Measurements from ENCODE around the gene TMC3. TPM values are rescaled to one million over a fixed set of nuclear protein-coding genes. Genes with fewer than 3 reads are reported as not detected.
A peak's percentile ranks its signal among the peaks of the same experiment; 100 is the strongest.

Gene TMC3
- total and polyA plus RNA-seq, 2 of the 13 experiments (the other 11 are each of a cell fraction or from before 2014, with no cell fraction given) = not detected

DNA sequence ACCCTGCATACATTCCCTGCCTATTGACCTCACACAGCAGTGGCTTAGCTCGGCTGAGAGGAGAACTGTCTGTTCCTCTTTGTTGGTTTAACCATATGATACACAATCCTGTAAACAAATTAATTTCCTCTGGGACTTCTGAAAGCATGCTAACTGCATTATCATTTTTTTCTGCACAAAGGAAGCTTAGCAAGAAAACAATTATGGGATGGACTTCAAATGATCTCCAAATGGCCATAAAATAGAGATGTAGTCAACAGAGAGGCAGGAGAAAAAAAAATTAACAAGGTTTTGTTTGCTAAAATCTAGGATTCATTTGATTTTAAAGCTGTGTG lies 14.4 kb upstream of the TMC3 start:
- no TSS peak for BruUV-seq (replicated peaks)
- ATAC-seq = no peak
- 0% methylated on average over 1 of the region's 1 CpG for WGBS (ENCODE audit: low lambda C conversion rate)

DNA sequence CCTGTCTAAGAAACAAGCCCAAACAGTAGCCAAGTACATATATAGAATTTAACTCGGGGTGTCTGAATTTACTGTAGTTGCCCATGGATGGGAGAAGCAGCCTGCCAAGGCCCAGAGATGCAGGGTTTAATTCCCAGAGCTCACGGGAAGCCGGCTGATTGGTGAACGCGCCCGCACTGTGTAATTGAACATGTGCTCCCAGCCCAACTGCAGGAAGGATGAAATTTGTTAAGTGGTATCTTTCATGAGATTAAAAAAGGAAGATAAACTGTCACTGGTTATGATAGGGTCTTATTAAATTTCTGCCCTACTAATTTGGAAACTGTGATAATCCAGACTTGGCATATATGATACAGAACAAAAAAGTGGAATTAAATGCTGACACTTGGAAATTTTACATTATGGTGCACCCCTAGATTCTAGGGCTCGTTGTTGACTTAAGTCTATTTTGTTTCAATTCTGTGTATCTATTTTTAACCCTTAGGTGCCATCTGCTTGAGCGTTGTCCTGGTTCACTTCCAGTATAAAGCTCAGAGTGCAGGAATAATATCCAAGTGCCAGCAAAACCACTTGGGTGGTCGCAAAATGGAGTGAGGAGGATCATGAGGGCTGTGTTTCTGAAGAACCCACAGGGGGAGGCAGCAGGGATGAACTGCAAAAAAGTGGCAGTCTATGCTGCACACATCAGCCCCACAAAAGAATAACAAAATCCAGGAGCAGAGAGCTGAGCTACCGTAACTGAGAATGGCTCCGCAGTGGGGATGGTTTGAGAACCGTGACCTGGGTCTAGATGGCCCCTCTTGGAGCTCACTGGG lies 13.8 kb upstream of the TMC3 start:
- no TSS peak for BruUV-seq (replicated peaks)
- intact Hi-C loops (cut with micrococcal nuclease; ENCODE audit: unreplicated experiment) = no loop called here
- Histone ChIP-seq H3K9ac (ENCODE audit: insufficient read depth, low read depth, low read length) (no peak overlapping the region), H3K27me3 (ENCODE audit: control insufficient read depth in 1 of 2, insufficient read depth in 2 of 2, low read length in 2 of 2) (no peaks in the 10 kb centered on the region), H3K4me3 (replicated peaks in 1 of 3; ENCODE audit: insufficient read depth in 1 of 3, low read depth in 2 of 3, low read length in 3 of 3) (no peak overlapping the region), H4K20me1 (ENCODE audit: insufficient read depth, low read length) (no peaks in the 10 kb centered on the region), H3K9me3 (ENCODE audit: low read length) (peaks cover 4% of the 10 kb centered on the region; the same call in 1 of the 2 replicates), H3K4me1 (ENCODE audit: insufficient read depth, low read length) (peaks cover 21% of the 10 kb centered on the region), H3K36me3 (replicated peaks in 1 of 2; ENCODE audit: control insufficient read depth in 1 of 2, insufficient read depth in 2 of 2, low read length in 2 of 2) (no peaks in the 10 kb centered on the region), H3K79me2 (ENCODE audit: insufficient read depth, low read length) (no peaks in the 10 kb centered on the region), H2AFZ (ENCODE audit: low read length) (no peak overlapping the region), H3K4me2 (ENCODE audit: low read depth, low read length) (no peak overlapping the region), H3K27ac (ENCODE audit: extremely low read length, insufficient read depth, low read length) (no peak overlapping the region)
- in situ Hi-C loops (cut with HindIII; ENCODE audit: extremely low pct_ligation_motif_present, low pct_unique_long_range_greater_than_20kb) = no loop called here
- no peak for ATAC-seq
- CTCF ChIA-PET (ENCODE audit: low intra/inter-chr PET ratio, low total read pairs) = no interaction called here
- no peak for DNase-seq (ENCODE audit: low spot score)
- no peak for FAIRE-seq
- no peak for TF ChIP-seq ZBTB38 (CRISPR knock-in tag; IDR thresholded peaks at IDR 0.05)
- TF ChIP-seq ZNF7 (CRISPR knock-in tag; IDR thresholded peaks at IDR 0.05) = no peak
- TF ChIP-seq ZNF816 (CRISPR knock-in tag; IDR thresholded peaks at IDR 0.05; ENCODE audit: borderline replicate concordance) = no peak
- TF ChIP-seq MAFK (conservative IDR thresholded peaks at IDR 0.05 in 1 of 2, IDR thresholded peaks at IDR 0.05 in 1 of 2; ENCODE audit: low read length in 2 of 2) = peak; percentile 62 to 80
- no peak for TF ChIP-seq IRX3 (CRISPR knock-in tag; IDR thresholded peaks at IDR 0.05; ENCODE audit: borderline replicate concordance, low read depth)
- TF ChIP-seq ZNF605 (CRISPR knock-in tag; IDR thresholded peaks at IDR 0.05) = no peak
- TF ChIP-seq ZNF235 (CRISPR knock-in tag; IDR thresholded peaks at IDR 0.05; ENCODE audit: borderline replicate concordance) = no peak
- TF ChIP-seq MAFF (IDR thresholded peaks at IDR 0.05; ENCODE audit: low read depth, low read length) = peak; percentile 73
- TF ChIP-seq ZNF607 (CRISPR knock-in tag; IDR thresholded peaks at IDR 0.05; ENCODE audit: borderline replicate concordance) = no peak
- no peak for TF ChIP-seq ZNF891 (CRISPR knock-in tag; IDR thresholded peaks at IDR 0.05)
- TF ChIP-seq ZNF34 (CRISPR knock-in tag; IDR thresholded peaks at IDR 0.05; ENCODE audit: borderline replicate concordance) = no peak
- 74% methylated on average over 12 of the region's 12 CpGs for WGBS (ENCODE audit: low lambda C conversion rate)
- POLR2A ChIA-PET = no interaction called here

More for the DNA sequence above, 14.4 kb upstream of the TMC3 start:
- no peak for DNase-seq (ENCODE audit: low spot score)
- no peak for TF ChIP-seq NBN (conservative IDR thresholded peaks at IDR 0.05)
- TF ChIP-seq, protein P1, sequence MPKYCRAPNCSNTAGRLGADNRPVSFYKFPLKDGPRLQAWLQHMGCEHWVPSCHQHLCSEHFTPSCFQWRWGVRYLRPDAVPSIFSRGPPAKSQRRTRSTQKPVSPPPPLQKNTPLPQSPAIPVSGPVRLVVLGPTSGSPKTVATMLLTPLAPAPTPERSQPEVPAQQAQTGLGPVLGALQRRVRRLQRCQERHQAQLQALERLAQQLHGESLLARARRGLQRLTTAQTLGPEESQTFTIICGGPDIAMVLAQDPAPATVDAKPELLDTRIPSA (CRISPR knock-in tag; IDR thresholded peaks at IDR 0.05; ENCODE audit: borderline replicate concordance) = no peak
- no peak for TF ChIP-seq ERF (CRISPR knock-in tag; IDR thresholded peaks at IDR 0.05)
- ChIA-PET CTCF (ENCODE audit: low intra/inter-chr PET ratio, low total read pairs) (no interaction called here), POLR2A (no interaction called here)
- peaks cover 4% of the 10 kb centered on the region; the same call in 1 of the 2 replicates for H3K9me3 ChIP-seq (ENCODE audit: low read length)
- no peak overlapping the region for H2AFZ ChIP-seq (ENCODE audit: low read length)
- no peaks in the 10 kb centered on the region for H4K20me1 ChIP-seq (ENCODE audit: insufficient read depth, low read length)
- no peak overlapping the region for H3K27ac ChIP-seq (ENCODE audit: extremely low read length, insufficient read depth, low read length)
- intact Hi-C loops (cut with micrococcal nuclease; ENCODE audit: unreplicated experiment) (no loop called here), in situ Hi-C loops (cut with HindIII; ENCODE audit: extremely low pct_ligation_motif_present, low pct_unique_long_range_greater_than_20kb) (no loop called here)
- H3K4me1 ChIP-seq (ENCODE audit: insufficient read depth, low read length) = peaks cover 21% of the 10 kb centered on the region
- H3K36me3 ChIP-seq (replicated peaks in 1 of 2; ENCODE audit: control insufficient read depth in 1 of 2, insufficient read depth in 2 of 2, low read length in 2 of 2) = no peaks in the 10 kb centered on the region
- H3K4me2 ChIP-seq (ENCODE audit: low read depth, low read length) = no peak overlapping the region
- no peak overlapping the region for H3K4me3 ChIP-seq (replicated peaks in 1 of 3; ENCODE audit: insufficient read depth in 1 of 3, low read depth in 2 of 3, low read length in 3 of 3)
- H3K9ac ChIP-seq (ENCODE audit: insufficient read depth, low read depth, low read length) = no peak overlapping the region
- no peaks in the 10 kb centered on the region for H3K79me2 ChIP-seq (ENCODE audit: insufficient read depth, low read length)
- no peak for FAIRE-seq
- no peaks in the 10 kb centered on the region for H3K27me3 ChIP-seq (ENCODE audit: control insufficient read depth in 1 of 2, insufficient read depth in 2 of 2, low read length in 2 of 2)

Measured in HepG2 (cell line).